ENCODE data around the gene PACSIN1. TPM values are rescaled to one million over a fixed set of nuclear protein-coding genes. Genes with fewer than 3 reads are reported as not detected.

PACSIN1 gene
- total and polyA plus RNA-seq, 10 of the 15 experiments (the other 5 are each of a cell fraction or from before 2014, with no cell fraction given), result 0.50 to 9.4 (median 2.8) TPM

- Histone ChIP-seq H3K4me2 (ENCODE audit: control insufficient read depth, insufficient read depth) (no peak overlapping the region), H3K36me3 (ENCODE audit: control insufficient read depth in 2 of 2, insufficient read depth in 2 of 2, low read length in 1 of 2) (no peaks in the 10 kb centered on the region), H4K20me1 (ENCODE audit: control insufficient read depth, insufficient read depth) (no peaks in the 10 kb centered on the region), H3K27ac (ENCODE audit: control insufficient read depth, insufficient read depth) (no peak overlapping the region), H2AFZ (ENCODE audit: control insufficient read depth, low read depth, low read length) (no peak overlapping the region), H3K9me3 (replicated peaks; ENCODE audit: control insufficient read depth, insufficient read depth, low read length) (no peaks in the 10 kb centered on the region), H3K9ac (ENCODE audit: control insufficient read depth, insufficient read depth, low read length) (no peak overlapping the region), H3K4me1 (ENCODE audit: control insufficient read depth, insufficient read depth, low read length) (no peaks in the 10 kb centered on the region), H3K27me3 (replicated peaks in 1 of 2; ENCODE audit: control insufficient read depth in 2 of 2, insufficient read depth in 2 of 2, low read length in 1 of 2) (peaks cover 0 to 1% of the 10 kb centered on the region in 2 experiments; a peak in 1 of 4 replicates), H3K4me3 (no peak overlapping the region), H3K79me2 (ENCODE audit: control insufficient read depth, insufficient read depth, low read length) (no peaks in the 10 kb centered on the region)
- CTCF ChIA-PET, result no interaction called here
- intact Hi-C loops (cut with micrococcal nuclease; ENCODE audit: unreplicated experiment) (no loop called here), in situ Hi-C loops (cut with MboI) (no loop called here)
- no peak for FAIRE-seq
- no peak for DNase-seq (ENCODE audit: low read depth, low spot score)
- BruUV-seq (replicated peaks), result no TSS peak
- WGBS (ENCODE audit: insufficient coverage, insufficient replicate concordance, low lambda C conversion rate, missing lambda C conversion rate), result 4% methylated on average over 9 of the region's 11 CpGs
- RAD21 ChIA-PET (ENCODE audit: unreplicated experiment), result interaction anchor here (0.7 kb wide), 1 partner anchor 903 kb away, joined by 6 read pairs; no protein-coding TSS in a partner anchor
- ATAC-seq, result no peak
- TF ChIP-seq RAD21 (IDR thresholded peaks at IDR 0.05; ENCODE audit: insufficient read depth, low read depth, low read length) (no peak), ZNF384 (IDR thresholded peaks at IDR 0.05; ENCODE audit: borderline replicate concordance, low read depth, low read length) (no peak), BCLAF1 (IDR thresholded peaks at IDR 0.05) (no peak), FOS (IDR thresholded peaks at IDR 0.05; ENCODE audit: borderline replicate concordance, extremely low read depth, insufficient read length) (no peak), TARDBP (IDR thresholded peaks at IDR 0.05; ENCODE audit: borderline replicate concordance) (no peak), E2F4 (IDR thresholded peaks at IDR 0.05; ENCODE audit: low read depth, low read length) (no peak), EZH2 (IDR thresholded peaks at IDR 0.05; ENCODE audit: borderline replicate concordance, control insufficient read depth, low read depth, low read length) (no peak), ZNF622 (IDR thresholded peaks at IDR 0.05) (no peak), MTA2 (IDR thresholded peaks at IDR 0.05; ENCODE audit: low read depth) (no peak), GABPA (IDR thresholded peaks at IDR 0.05; ENCODE audit: low read depth) (no peak), BACH1 (IDR thresholded peaks at IDR 0.05; ENCODE audit: borderline replicate concordance) (no peak), FOXM1 (IDR thresholded peaks at IDR 0.05; ENCODE audit: low read depth, low read length) (no peak), PBX3 (IDR thresholded peaks at IDR 0.05; ENCODE audit: insufficient replicate concordance, low read depth, low read length) (no peak), RUNX3 (IDR thresholded peaks at IDR 0.05; ENCODE audit: low read length) (no peak), MLLT1 (IDR thresholded peaks at IDR 0.05) (no peak), IRF4 (IDR thresholded peaks at IDR 0.05; ENCODE audit: low read depth, low read length) (no peak), MXI1 (IDR thresholded peaks at IDR 0.05; ENCODE audit: low read depth, low read length) (no peak), CREB1 (IDR thresholded peaks at IDR 0.05; ENCODE audit: low read depth) (no peak)
- SMC1A ChIA-PET (ENCODE audit: uncharacterized antibody, unreplicated experiment), result interaction anchor here (0.8 kb wide), 1 partner anchor 593 kb away, joined by 3 read pairs; no protein-coding TSS in a partner anchor
- POLR2A ChIA-PET, result no interaction called here
Measured at GRCh38 chr6:34546551-34547321, 80.9 kb downstream of the PACSIN1 start.

All from GM12878 (cell line).